Left lung (tissue), 10 donors: ENCODE data around the gene ISCA2. TPM values are rescaled to one million over a fixed set of nuclear protein-coding genes. Genes with fewer than 3 reads are reported as not detected.

Experiments
- ATAC-seq: fragments of 200-7000 bp; cut with Tn5 transposase; one replicate; pipeline ENCODE4 v1.9.1; 2020; ENCODE audit warnings: moderate library complexity
- DNase-seq, 4 donors: peaks; one replicate each; pipeline ENCODE4 v3.0.0-alpha.2; 2013 to 2020
- H3K27ac ChIP-seq, 2 donors: fragments of 200-600 bp; sonication (generic) in 1 of 2; one replicate each; pipeline versions ENCODE4 v1.5.0 to v1.8.0; 2020 to 2021
- H3K27me3 ChIP-seq, 2 donors: fragments of 200-600 bp; sonication (generic) in 1 of 2; one replicate each; pipeline versions ENCODE4 v1.5.0 to v1.8.0; 2020 to 2021
- H3K36me3 ChIP-seq, 2 donors: fragments of 200-600 bp; sonication (generic) in 1 of 2; one replicate each; pipeline versions ENCODE4 v1.5.0 to v1.8.0; 2020 to 2021
- H3K4me1 ChIP-seq, 2 donors: fragments of 200-600 bp; one replicate each; pipeline ENCODE4 v1.8.0; 2021
- H3K4me3 ChIP-seq, 2 donors: fragments of 200-600 bp; sonication (generic) in 1 of 2; one replicate each; pipeline versions ENCODE4 v1.5.0 to v1.8.0; 2020 to 2021; ENCODE audit warnings: mild to moderate bottlenecking in 1 of 2
- H3K9me3 ChIP-seq, 2 donors: fragments of 200-600 bp; sonication (generic) in 1 of 2; one replicate each; pipeline versions ENCODE4 v1.5.0 to v1.8.0; 2020 to 2021
- CTCF ChIP-seq, 2 donors: fragments of 200-600 bp; sonication (generic) in 1 of 2; IDR thresholded peaks; one replicate each; pipeline versions ENCODE4 v1.5.0 to v1.8.0; 2021; ENCODE audit warnings: antibody characterized with exemption in 2 of 2
- intact Hi-C, 2 donors: fragments of 100-400 bp; cut with DNase I; formaldehyde crosslinking; loops; one replicate each; pipeline versions ENCODE4 v1.11.2 to v1.14.2; 2022
- polyA plus RNA-seq, 6 donors: library from polyadenylated mRNA; unstranded; fragments of 120-200 nt; gene quantifications; one replicate each; pipeline ENCODE4 v1.2.1, GENCODE V29; 2013; ENCODE audit not compliant: insufficient read length in 6 of 6
- total RNA-seq, 2 donors: library from RNA; stranded (reverse); fragmentation: NEBNext Ultra II Directional; extraction: Animal tissue kit (Norgen Biotek cat#: 25700); gene quantifications; one replicate each; pipeline ENCODE4 v1.2.1, GENCODE V29; 2021
- donor health status: DM: no; HTN: yes; CAD: no.
- donor health status: DM: no; HTN: no; CAD: no.

The ISCA2 gene
- total and polyA plus RNA-seq, 8 donors, result 22.7 to 35.2 (median 30.8) TPM

DNA sequence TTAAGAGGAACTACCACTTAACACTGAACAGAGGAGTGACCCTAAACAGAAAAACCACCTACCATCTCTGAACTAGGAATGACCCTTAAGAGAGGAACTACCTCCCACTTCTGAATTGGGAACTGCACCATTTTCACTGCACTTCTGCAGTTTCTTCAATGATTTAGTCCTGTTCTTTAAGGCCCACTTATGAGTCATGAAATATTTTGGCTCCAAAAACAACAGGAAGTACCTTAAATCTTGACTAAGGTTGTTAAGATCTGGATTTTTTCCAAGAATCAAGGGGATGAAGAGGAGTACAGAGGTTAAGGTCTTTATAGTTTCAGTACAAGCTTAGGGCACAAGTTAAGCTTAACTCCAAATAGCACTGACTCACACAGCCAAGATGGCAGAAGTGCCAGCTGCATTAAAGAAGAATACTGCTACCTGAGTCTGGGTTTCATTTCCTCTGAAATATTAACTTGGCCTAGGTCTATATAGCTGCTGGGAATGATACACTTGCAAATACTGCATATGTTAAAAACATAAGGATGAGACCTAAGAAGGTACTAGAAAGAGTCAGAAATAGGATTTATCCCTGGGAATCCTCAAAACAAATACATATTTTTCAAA, 4.7 kb upstream of the ISCA2 start:
- Histone ChIP-seq H3K27me3 (no peaks in the 10 kb centered on the region), H3K27ac (peak overlapping the region; percentile 11 to 97), H3K9me3 (no peaks in the 10 kb centered on the region), H3K4me1 (peaks cover 14 to 77% of the 10 kb centered on the region in 2 donors), H3K36me3 (peaks cover 0 to 26% of the 10 kb centered on the region in 2 donors), H3K4me3 (peak overlapping the region in 1 of 2 donors; percentile 97)
- peak; percentile 6 for ATAC-seq
- DNase-seq, result peak in 1 of 4 donors; percentile 33
- intact Hi-C loops, result no loop called here
- no peak for TF ChIP-seq CTCF (IDR thresholded peaks at IDR 0.05)

DNA sequence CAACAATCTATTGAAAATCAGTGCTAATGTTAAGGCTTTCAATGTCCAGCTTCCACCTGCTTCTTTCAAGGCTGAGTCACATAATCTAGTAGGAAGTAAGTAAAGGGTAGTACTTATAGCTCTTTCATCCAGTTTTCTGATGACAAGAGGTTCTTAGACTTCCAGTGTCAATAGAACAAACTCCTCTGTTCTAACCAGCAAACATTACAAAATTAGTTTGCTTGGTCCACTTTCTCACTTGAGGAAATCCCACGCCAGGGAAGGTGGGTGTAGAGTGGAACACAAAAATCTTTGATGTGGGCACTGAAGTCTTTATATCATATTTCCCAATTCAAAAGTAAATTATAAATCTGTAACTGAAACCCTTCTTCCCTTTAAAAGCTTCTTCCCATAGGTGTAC, 3.1 kb upstream of the ISCA2 start:
- peak overlapping the region; percentile 11 to 97 for H3K27ac ChIP-seq
- H3K4me3 ChIP-seq, result peak overlapping the region in 1 of 2 donors; percentile 97
- peaks cover 0 to 10% of the 10 kb centered on the region in 2 donors for H3K36me3 ChIP-seq
- H3K9me3 ChIP-seq, result no peaks in the 10 kb centered on the region
- DNase-seq (no peak), ATAC-seq (peak; percentile 0)
- TF ChIP-seq CTCF (IDR thresholded peaks at IDR 0.05), result no peak
- no peaks in the 10 kb centered on the region for H3K27me3 ChIP-seq
- intact Hi-C loops, result loop anchor here in 1 of 2 donors (5.0 kb wide), 1 partner anchor 128 kb away; no protein-coding TSS in a partner anchor
- peaks cover 19 to 87% of the 10 kb centered on the region in 2 donors for H3K4me1 ChIP-seq

GRCh38 chr14:74491956-74492775, 1.4 kb upstream of the ISCA2 start:
- intact Hi-C loops, result loop anchor here in 1 of 2 donors (5.0 kb wide), 1 partner anchor 130 kb away; no protein-coding TSS in a partner anchor
- H3K4me3 ChIP-seq, result peak overlapping the region; percentile 83 to 97
- H3K4me1 ChIP-seq, result peaks cover 14 to 73% of the 10 kb centered on the region in 2 donors
- TF ChIP-seq CTCF (IDR thresholded peaks at IDR 0.05), result no peak
- no peak for DNase-seq
- peak overlapping the region; percentile 95 to 97 for H3K27ac ChIP-seq
- H3K27me3 ChIP-seq, result no peaks in the 10 kb centered on the region
- ATAC-seq, result peak; percentile 3
- peaks cover 0 to 3% of the 10 kb centered on the region in 2 donors for H3K36me3 ChIP-seq
- H3K9me3 ChIP-seq, result no peaks in the 10 kb centered on the region

DNA sequence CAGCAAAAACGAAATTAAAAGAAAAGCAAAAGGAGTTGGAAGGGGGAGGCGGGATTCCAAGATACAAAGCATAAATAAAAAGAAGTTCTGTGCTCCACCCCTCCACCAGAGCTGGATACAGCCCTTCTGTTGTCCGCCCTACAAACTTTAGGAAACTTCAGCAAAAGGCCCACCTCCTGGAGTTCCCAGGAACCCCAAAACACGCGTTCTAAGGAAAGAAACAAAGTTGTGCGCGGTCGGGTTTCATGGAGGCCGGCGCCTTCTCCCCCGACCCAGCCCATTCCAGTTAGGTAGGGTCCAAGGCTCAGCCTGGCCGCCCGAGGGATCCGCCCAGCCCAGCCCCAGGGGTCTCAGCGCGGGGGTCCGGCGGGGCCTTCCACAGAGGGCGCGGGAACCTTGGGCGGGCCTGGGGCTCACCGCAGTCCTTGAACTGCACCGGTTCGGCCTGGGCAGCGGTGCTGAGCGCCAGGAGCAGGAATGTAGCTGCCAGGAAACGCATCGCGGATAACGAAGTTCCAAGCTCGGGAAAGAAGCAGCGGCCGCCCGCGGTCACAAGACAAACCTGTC, 706 bp upstream of the ISCA2 start, which contains the start of gene NPC2:
Gene NPC2, minus strand, starts transcription at position 530 of the 567 bp plus-strand sequence. Its CDS starts 31 bp downstream, at position 499.
- no peak for DNase-seq

More for the DNA sequence above, 706 bp upstream of the ISCA2 start, which contains the start of gene NPC2:
- intact Hi-C loops, result loop anchor here in 1 of 2 donors (5.0 kb wide), 1 partner anchor 131 kb away; no protein-coding TSS in a partner anchor
- TF ChIP-seq CTCF (IDR thresholded peaks at IDR 0.05), result peak in 1 of 2 donors; percentile 14
- Histone ChIP-seq H3K36me3 (peaks cover 0 to 3% of the 10 kb centered on the region in 2 donors), H3K9me3 (no peaks in the 10 kb centered on the region), H3K4me3 (peak within 1 kb of the TSS; percentile 83 to 97), H3K27me3 (no peaks in the 10 kb centered on the region), H3K27ac (peak within 1 kb of the TSS; percentile 95 to 97), H3K4me1 (peaks cover 14 to 66% of the 10 kb centered on the region in 2 donors)
- no peak for ATAC-seq
